Measurements from ENCODE around the gene MAP7D2.

Gene MAP7D2

GRCh38 chrX:20089845-20090244 is 26.9 kb downstream of the MAP7D2 start:
- no peaks in the 10 kb centered on the region for H3K9me3 ChIP-seq (ENCODE audit: control insufficient read depth, insufficient read depth, low read depth, low read length)
- TF ChIP-seq ZSCAN30 (tag by site-specific recombination; IDR thresholded peaks at IDR 0.05) (no peak), ZNF341 (tag by site-specific recombination; IDR thresholded peaks at IDR 0.05; ENCODE audit: low read depth) (peak; percentile 33), TRIM28 (IDR thresholded peaks at IDR 0.05; ENCODE audit: borderline replicate concordance, low read length) (0 out of 2 replicates have a peak, but pooled peaks have one; percentile 33), FEZF1 (tag by site-specific recombination; IDR thresholded peaks at IDR 0.05) (peak; percentile 70), PRDM6 (tag by site-specific recombination; IDR thresholded peaks at IDR 0.05) (peak; percentile 85)
- POLR2A ChIA-PET = no interaction called here
- H3K4me1 ChIP-seq (ENCODE audit: control insufficient read depth, insufficient read depth, low read length) = no peaks in the 10 kb centered on the region
- CTCF ChIA-PET = interaction anchor here (0.7 to 1.4 kb wide), 5 partner anchors 10 to 28 kb away, joined by 3 to 9 read pairs (median 4); no protein-coding TSS in a partner anchor
- no peak overlapping the region for H3K4me3 ChIP-seq (ENCODE audit: low read depth, low read length)
- no peaks in the 10 kb centered on the region for H3K36me3 ChIP-seq (ENCODE audit: control insufficient read depth in 2 of 2, insufficient read depth in 1 of 2, low read length in 2 of 2)
- H3K27ac ChIP-seq (ENCODE audit: extremely low read depth, low read depth, low read length) = no peak overlapping the region

- CTCF ChIA-PET = interaction anchor here (1.4 kb wide), 1 partner anchor 13 kb away, joined by 3 read pairs; no protein-coding TSS in a partner anchor
Measured at GRCh38 chrX:20080277-20080676, 36.4 kb downstream of the MAP7D2 start.

GRCh38 chrX:20071511-20072079 is 45.1 kb downstream of the MAP7D2 start:
- CTCF ChIA-PET = interaction anchor here (0.5 to 1.1 kb wide), 2 partner anchors 10 to 313 kb away, joined by 3 to 4 read pairs; no protein-coding TSS in a partner anchor
- POLR2A ChIA-PET = no interaction called here
- Histone ChIP-seq H3K4me1 (ENCODE audit: control insufficient read depth, insufficient read depth, low read length) (no peaks in the 10 kb centered on the region), H3K9me3 (ENCODE audit: control insufficient read depth, insufficient read depth, low read depth, low read length) (no peaks in the 10 kb centered on the region), H3K27ac (ENCODE audit: extremely low read depth, low read depth, low read length) (no peak overlapping the region), H3K4me3 (ENCODE audit: low read depth, low read length) (no peak overlapping the region), H3K36me3 (ENCODE audit: control insufficient read depth in 2 of 2, insufficient read depth in 1 of 2, low read length in 2 of 2) (no peaks in the 10 kb centered on the region)
- TF ChIP-seq ZNF18 (tag by site-specific recombination; IDR thresholded peaks at IDR 0.05) (no peak), ZFHX2 (tag by site-specific recombination; conservative IDR thresholded peaks at IDR 0.05) (no peak), ZNF664 (tag by site-specific recombination; IDR thresholded peaks at IDR 0.05) (no peak), GLIS1 (tag by site-specific recombination; IDR thresholded peaks at IDR 0.05) (no peak), ZNF398 (tag by site-specific recombination; IDR thresholded peaks at IDR 0.05) (no peak), ZNF223 (tag by site-specific recombination; IDR thresholded peaks at IDR 0.05) (no peak)

More at GRCh38 chrX:20080277-20080676, 36.4 kb downstream of the MAP7D2 start:
- no peaks in the 10 kb centered on the region for H3K4me1 ChIP-seq (ENCODE audit: control insufficient read depth, insufficient read depth, low read length)
- POLR2A ChIA-PET = no interaction called here
- H3K4me3 ChIP-seq (ENCODE audit: low read depth, low read length) = no peak overlapping the region
- H3K36me3 ChIP-seq (ENCODE audit: control insufficient read depth in 2 of 2, insufficient read depth in 1 of 2, low read length in 2 of 2) = no peaks in the 10 kb centered on the region
- TF ChIP-seq ZBTB26 (tag by site-specific recombination; optimal IDR thresholded peaks at IDR 0.05) = no peak
- TF ChIP-seq KLF16 (tag by site-specific recombination; IDR thresholded peaks at IDR 0.05) = no peak
- TF ChIP-seq REST (tag by site-specific recombination; IDR thresholded peaks at IDR 0.05) = peak; percentile 89
- H3K27ac ChIP-seq (ENCODE audit: extremely low read depth, low read depth, low read length) = no peak overlapping the region
- no peaks in the 10 kb centered on the region for H3K9me3 ChIP-seq (ENCODE audit: control insufficient read depth, insufficient read depth, low read depth, low read length)
